ENCODE results near the gene ORM2.

DNA sequence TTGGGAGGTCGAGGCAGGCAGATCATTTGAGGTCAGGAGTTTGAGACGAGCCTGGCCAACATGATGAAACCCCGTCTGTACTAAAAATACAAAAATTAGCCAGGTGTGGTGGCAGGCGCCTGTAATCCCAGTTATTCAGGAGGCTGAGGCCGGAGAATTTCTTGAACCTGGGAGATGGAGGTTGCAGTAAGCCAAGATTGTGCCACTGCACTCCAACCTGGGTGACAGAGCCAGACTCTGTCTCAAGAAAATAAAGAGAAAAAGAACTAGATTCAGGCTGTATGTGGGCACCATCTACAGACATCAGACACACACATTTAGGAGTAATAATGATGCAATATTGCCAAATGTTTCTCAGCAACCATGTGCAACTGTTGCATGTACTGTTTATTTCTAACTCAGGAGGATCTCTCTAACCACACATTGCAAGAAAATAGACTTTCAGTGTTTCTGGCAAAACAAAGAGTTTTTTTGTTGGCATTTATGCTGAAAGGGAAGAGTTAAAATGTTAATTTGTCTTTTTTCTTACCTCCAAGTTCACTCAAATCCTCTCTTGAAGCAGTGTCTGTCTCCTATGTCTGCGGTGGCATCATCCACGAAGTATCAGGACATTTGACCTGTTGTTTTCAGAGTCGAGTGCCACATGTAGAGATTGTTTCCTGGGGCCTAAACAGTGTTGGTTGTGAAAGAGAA lies 11.9 kb upstream of the ORM2 start:
- TF ChIP-seq POLR2AphosphoS5 (IDR thresholded peaks at IDR 0.05; ENCODE audit: low read depth, low read length) (no peak), TAF1 (IDR thresholded peaks at IDR 0.05; ENCODE audit: borderline replicate concordance, low read depth, low read length) (no peak)
